Neutrophil (primary cell): Measurements from ENCODE around the gene CLNK.

Experiments used
- H3K27ac ChIP-seq: fragments of 200-600 bp; sonication (generic); 2 replicates; pipeline ENCODE4 v1.5.1; 2016; ENCODE audit warnings: mild to moderate bottlenecking, moderate library complexity
- H3K27me3 ChIP-seq: fragments of 200-600 bp; sonication (generic); 2 replicates; pipeline ENCODE4 v1.6.0; 2016; ENCODE audit warnings: mild to moderate bottlenecking
- H3K36me3 ChIP-seq: fragments of 200-600 bp; sonication (generic); 2 replicates; pipeline ENCODE4 v1.5.1; 2017
- H3K4me1 ChIP-seq, 2 experiments: fragments of 200-600 bp in 1 of 2; sonication (generic) in 1 of 2; 1 replicate in 1 of 2; 2 replicates in 1 of 2; pipeline versions ENCODE4 v1.5.1 to v1.6.1; 2013 to 2016; ENCODE audit warnings: low read depth in 1 of 2, low read length in 1 of 2, mild to moderate bottlenecking in 1 of 2, moderate library complexity in 1 of 2; ENCODE audit not compliant: control insufficient read depth in 1 of 2, insufficient read depth in 1 of 2
- H3K4me3 ChIP-seq, 2 experiments: fragments of 200-600 bp in 1 of 2; sonication (generic) in 1 of 2; 1 replicate in 1 of 2; 2 replicates in 1 of 2; pipeline ENCODE4 v1.5.1; 2013 to 2016; ENCODE audit warnings: low read depth in 1 of 2, low read length in 1 of 2, mild to moderate bottlenecking in 1 of 2, moderate library complexity in 1 of 2
- H3K9me3 ChIP-seq: fragments of 200-600 bp; sonication (generic); 2 replicates; pipeline ENCODE4 v1.5.1; 2016
- TF ChIP-seq, protein P1 (sequence below): fragments of 200-600 bp; sonication (generic); IDR thresholded peaks from 2 replicates; pipeline ENCODE4 v1.5.1; 2016; ENCODE audit warnings: antibody characterized with exemption

Gene CLNK

DNA sequence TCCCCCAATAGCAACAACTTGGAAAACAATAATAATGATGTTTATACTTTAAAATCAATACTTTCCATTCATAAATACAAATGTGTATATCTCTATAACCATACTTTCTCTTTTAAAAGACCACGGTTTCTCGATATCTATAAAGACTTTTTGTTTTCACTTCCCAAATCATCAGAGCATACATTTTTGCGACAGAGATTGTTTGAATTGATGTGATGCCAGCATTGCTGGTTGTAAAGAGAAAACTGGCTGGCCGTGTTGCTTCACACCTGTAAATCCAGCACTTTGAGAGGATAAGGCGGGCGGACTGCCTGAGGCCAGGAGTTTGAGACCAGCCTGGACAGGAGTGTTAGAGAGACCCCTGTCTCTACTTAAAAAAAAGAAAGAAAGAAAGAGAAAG, 149.7 kb downstream of the CLNK start:
- Histone ChIP-seq H3K4me3 (no peak overlapping the region), H3K4me1 (no peaks in the 10 kb centered on the region), H3K9me3 (no peaks in the 10 kb centered on the region), H3K36me3 (no peaks in the 10 kb centered on the region), H3K27ac (no peak overlapping the region), H3K27me3 (no peaks in the 10 kb centered on the region)
- TF ChIP-seq, protein P1, sequence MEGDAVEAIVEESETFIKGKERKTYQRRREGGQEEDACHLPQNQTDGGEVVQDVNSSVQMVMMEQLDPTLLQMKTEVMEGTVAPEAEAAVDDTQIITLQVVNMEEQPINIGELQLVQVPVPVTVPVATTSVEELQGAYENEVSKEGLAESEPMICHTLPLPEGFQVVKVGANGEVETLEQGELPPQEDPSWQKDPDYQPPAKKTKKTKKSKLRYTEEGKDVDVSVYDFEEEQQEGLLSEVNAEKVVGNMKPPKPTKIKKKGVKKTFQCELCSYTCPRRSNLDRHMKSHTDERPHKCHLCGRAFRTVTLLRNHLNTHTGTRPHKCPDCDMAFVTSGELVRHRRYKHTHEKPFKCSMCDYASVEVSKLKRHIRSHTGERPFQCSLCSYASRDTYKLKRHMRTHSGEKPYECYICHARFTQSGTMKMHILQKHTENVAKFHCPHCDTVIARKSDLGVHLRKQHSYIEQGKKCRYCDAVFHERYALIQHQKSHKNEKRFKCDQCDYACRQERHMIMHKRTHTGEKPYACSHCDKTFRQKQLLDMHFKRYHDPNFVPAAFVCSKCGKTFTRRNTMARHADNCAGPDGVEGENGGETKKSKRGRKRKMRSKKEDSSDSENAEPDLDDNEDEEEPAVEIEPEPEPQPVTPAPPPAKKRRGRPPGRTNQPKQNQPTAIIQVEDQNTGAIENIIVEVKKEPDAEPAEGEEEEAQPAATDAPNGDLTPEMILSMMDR = no peak

GRCh38 chr4:10532155-10532554, 152.4 kb downstream of the CLNK start:
- TF ChIP-seq, protein P1 = no peak
- Histone ChIP-seq H3K4me3 (no peak overlapping the region), H3K27me3 (no peaks in the 10 kb centered on the region), H3K9me3 (no peaks in the 10 kb centered on the region), H3K27ac (no peak overlapping the region), H3K4me1 (no peaks in the 10 kb centered on the region), H3K36me3 (no peaks in the 10 kb centered on the region)

DNA sequence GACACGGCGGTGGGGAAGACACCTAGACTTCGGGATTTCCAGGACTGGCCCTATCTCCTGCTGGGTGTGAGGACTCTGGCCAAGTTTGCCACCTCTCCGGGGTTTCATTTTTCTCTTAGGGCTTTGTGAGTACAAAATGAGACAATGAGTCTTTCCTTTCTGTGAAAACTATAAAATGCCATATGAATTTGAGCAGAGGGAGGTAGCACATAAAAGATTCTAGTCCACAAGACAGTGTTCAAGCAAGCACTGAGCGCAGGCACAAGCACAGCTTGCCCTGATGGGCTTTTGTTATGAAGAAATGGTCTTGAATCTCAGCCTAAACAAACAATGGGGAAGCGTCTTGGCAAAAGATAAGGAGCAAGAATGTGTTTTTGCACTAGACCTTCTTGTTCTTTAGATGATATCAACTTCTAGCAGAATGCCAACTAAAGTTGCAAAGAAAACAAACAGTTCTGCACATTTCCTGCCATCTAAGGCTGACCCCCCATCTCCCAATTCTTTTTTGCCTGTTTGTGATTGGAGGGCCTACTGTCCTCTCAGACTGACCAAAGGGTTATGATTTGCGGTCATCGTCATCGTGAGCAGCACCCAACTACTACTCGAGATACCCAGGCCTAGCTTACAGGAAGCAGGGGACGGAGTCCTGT, 154.3 kb downstream of the CLNK start:
- no peaks in the 10 kb centered on the region for H3K36me3 ChIP-seq
- TF ChIP-seq, protein P1 = no peak

DNA sequence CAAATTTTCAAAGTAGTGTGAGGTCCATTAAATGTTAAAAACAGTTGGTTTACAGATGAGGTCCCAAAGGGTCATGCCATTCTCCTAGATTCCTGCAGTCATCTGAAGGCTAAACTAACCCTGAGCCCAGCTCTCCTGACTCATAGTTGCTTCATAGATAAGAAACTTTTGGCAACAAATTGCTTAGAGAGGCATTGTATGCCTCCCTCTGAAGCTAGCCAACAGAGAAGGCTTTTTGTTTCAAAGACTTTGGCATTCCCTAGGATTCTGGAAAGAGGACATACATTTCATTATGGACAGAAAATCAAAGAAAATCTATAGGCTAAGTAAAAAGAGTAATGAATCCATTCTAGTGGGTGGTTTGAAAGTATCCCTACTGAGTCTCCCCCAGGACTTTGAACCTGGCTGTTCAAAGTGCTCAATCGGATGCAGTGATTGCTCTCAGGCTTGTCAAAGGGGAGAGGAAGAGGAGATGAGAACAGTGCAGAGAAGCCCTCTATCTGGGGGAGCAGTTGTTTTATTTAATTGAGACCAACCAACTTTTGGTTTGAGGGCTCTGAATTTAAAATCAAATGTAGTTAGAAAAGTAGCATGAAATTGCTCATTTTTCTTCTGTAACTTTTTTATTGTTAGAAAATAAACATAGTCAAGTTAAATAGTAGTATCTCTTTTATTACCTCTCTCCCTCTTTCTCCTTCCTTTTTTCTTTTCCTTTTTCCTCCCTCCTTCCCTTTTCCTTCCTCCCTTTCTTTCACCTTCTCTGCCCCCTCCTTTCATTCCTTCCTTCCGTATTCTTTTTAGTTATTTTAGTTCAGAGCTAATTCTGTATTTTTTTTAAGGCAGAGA, 155.1 kb downstream of the CLNK start:
- no peaks in the 10 kb centered on the region for H3K27me3 ChIP-seq
- no peak overlapping the region for H3K4me3 ChIP-seq
- no peak overlapping the region for H3K27ac ChIP-seq
- TF ChIP-seq, protein P1 = no peak
- no peaks in the 10 kb centered on the region for H3K9me3 ChIP-seq
- H3K4me1 ChIP-seq = peaks cover under 1 to 3% of the 10 kb centered on the region in 2 experiments
- H3K36me3 ChIP-seq = no peaks in the 10 kb centered on the region

More for the DNA sequence above, 154.3 kb downstream of the CLNK start:
- H3K27me3 ChIP-seq = no peaks in the 10 kb centered on the region
- H3K9me3 ChIP-seq = no peaks in the 10 kb centered on the region
- H3K27ac ChIP-seq = no peak overlapping the region
- H3K4me3 ChIP-seq = no peak overlapping the region
- H3K4me1 ChIP-seq = no peaks in the 10 kb centered on the region

DNA sequence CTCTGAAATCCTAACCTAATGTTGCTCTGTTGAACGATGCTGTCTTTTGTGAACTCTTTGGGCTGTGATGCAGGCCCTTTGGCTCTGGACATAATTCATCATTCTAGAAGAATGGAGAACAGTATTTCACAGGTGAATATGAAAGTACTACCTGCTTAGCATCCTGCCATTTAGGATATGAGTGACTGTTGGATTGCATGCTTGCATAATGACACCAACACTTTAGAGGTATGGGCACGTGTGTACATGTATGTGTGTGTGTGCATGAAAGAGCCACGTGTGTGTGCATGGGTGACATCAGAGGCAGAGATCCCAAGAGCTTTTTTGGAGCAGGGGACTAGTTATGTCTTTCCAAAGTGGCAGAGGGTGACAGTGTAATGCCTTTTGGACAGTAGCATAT, 157.1 kb downstream of the CLNK start:
- no peaks in the 10 kb centered on the region for H3K27me3 ChIP-seq
- TF ChIP-seq, protein P1 = no peak
- H3K9me3 ChIP-seq = no peaks in the 10 kb centered on the region
- peaks cover 7 to 9% of the 10 kb centered on the region in 2 experiments for H3K4me1 ChIP-seq
- no peaks in the 10 kb centered on the region for H3K36me3 ChIP-seq
- H3K27ac ChIP-seq = no peak overlapping the region
- H3K4me3 ChIP-seq = no peak overlapping the region
